ENCODE data around the gene PSME4. TPM values are rescaled to one million over a fixed set of nuclear protein-coding genes. Genes with fewer than 3 reads are reported as not detected.

The PSME4 gene, protein sequence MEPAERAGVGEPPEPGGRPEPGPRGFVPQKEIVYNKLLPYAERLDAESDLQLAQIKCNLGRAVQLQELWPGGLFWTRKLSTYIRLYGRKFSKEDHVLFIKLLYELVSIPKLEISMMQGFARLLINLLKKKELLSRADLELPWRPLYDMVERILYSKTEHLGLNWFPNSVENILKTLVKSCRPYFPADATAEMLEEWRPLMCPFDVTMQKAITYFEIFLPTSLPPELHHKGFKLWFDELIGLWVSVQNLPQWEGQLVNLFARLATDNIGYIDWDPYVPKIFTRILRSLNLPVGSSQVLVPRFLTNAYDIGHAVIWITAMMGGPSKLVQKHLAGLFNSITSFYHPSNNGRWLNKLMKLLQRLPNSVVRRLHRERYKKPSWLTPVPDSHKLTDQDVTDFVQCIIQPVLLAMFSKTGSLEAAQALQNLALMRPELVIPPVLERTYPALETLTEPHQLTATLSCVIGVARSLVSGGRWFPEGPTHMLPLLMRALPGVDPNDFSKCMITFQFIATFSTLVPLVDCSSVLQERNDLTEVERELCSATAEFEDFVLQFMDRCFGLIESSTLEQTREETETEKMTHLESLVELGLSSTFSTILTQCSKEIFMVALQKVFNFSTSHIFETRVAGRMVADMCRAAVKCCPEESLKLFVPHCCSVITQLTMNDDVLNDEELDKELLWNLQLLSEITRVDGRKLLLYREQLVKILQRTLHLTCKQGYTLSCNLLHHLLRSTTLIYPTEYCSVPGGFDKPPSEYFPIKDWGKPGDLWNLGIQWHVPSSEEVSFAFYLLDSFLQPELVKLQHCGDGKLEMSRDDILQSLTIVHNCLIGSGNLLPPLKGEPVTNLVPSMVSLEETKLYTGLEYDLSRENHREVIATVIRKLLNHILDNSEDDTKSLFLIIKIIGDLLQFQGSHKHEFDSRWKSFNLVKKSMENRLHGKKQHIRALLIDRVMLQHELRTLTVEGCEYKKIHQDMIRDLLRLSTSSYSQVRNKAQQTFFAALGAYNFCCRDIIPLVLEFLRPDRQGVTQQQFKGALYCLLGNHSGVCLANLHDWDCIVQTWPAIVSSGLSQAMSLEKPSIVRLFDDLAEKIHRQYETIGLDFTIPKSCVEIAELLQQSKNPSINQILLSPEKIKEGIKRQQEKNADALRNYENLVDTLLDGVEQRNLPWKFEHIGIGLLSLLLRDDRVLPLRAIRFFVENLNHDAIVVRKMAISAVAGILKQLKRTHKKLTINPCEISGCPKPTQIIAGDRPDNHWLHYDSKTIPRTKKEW (N-terminal part only)
- 38.8 to 43.5 TPM (median 39.5 TPM) in 5 replicates for total RNA-seq (2022; extraction: Qiagen RNA extraction)

DNA sequence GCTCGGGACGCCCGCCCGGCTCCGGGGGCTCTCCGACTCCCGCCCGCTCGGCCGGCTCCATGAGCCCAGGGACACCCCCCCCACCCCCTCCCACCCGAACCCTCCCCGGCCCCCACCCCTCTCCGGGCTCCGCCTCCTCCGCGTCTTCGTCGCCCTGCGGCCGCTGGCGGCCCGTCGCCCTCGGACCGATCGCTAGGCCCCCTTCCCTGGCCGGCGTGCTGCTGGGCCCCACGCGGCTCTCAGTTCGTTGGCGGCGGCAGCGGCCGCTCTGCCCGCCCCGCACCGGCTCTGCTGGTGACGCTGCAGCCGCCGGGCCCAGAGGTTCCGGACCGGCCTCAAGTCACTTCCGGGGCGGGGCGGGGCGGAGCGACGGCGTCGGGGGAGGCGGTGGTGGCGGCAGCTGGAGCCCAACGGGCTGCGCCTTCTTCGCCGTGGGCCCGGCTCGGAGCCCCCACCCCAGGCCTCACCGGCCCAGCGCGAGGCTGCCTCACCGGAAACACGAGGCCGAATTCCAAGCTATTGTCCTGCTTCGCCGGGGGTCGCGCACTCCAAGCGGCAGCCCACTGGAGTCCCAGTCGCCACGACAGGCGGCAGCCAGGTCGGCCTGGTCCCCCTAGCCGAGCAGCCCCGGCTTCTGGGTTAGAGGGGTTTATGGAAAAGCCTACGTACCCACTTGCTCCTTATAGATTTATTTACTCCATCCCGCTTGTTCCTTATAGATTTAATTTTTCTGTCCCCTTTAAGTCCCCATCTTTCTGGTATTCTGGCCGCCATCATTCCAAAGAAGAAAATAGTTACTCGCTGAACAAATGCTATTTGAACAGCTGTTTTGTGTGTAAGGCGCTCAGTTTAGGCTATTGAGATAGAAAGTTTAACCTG, at the start of gene PSME4:
Gene PSME4 (minus strand): TSS at position 270 of the 879 bp plus-strand sequence. CDS start 209 bp downstream, at position 61.

DNA sequence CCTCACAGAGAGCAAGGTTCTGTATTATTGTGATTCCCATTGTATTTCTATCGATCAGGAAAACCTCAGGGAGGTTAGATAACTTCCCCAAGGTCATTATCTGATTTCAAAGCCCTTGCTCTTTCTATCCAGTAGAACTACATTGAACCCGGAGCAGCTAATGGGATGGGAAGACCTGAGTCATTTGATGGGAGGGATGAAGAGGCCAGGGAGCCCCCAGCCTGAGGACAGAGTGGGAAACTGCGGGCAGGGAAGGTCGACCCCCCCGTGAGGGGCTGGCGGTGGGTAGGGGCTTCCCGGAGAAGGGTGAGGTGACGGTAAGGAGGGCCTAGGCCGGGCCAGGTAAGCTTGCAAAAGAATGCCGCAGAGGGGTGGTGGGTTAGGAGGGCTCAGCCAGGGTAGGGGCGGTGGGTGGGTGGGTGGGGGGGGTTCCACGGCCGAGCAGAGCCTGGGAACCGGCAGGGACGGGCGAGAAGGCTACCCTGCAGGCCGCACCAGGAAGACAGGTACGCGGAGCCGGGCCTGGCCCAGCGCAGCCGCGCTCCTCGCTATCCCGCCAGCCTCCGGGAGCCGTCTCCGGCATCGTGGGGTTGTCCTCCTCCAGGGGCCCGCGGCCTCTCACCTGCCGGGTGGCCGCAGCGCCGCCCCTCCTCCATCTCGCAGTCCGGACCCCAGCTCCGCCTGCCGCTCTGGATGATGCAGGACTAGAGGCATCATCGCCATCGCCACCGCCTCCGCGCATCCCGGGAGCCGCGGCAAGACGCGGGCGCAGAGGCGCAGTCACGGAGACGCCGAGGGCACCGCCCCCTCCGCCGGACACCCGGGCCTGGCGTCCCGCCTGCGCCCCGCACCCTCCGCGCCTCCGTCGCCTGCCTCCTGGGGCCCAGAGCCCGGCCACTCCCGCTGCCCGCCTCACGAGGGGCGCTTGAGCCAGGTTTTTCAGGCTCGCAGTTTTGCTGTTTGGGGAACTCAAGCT, 111.3 kb downstream of the PSME4 start, which contains the start of gene GPR75:
Gene GPR75 (minus strand): TSS at position 762 of the 976 bp plus-strand sequence. CDS start 5,211 bp downstream, outside the sequence.

Other genes starting within 250 kb of the PSME4 start
- 12.1 to 16.7 TPM (median 13.0 TPM) in 5 replicates for gene CHAC2, start 203.2 kb downstream of the PSME4 start, total RNA-seq (2022; extraction: Qiagen RNA extraction)
- gene ASB3, start 184.0 kb downstream of the PSME4 start, total RNA-seq (2022; extraction: Qiagen RNA extraction), result 11.5 to 14.0 TPM (median 12.8 TPM) in 5 replicates
- 51.3 to 67.2 TPM (median 58.3 TPM) in 5 replicates for gene ERLEC1, start 183.9 kb downstream of the PSME4 start, total RNA-seq (2022; extraction: Qiagen RNA extraction)
- 1.3 to 1.8 TPM (median 1.5 TPM) in 5 replicates for gene GPR75, start 111.0 kb downstream of the PSME4 start, total RNA-seq (2022; extraction: Qiagen RNA extraction)
- 7.6 to 8.3 TPM (median 7.8 TPM) in 5 replicates for gene ACYP2, start 144.6 kb upstream of the PSME4 start, total RNA-seq (2022; extraction: Qiagen RNA extraction)

Data from A549 treated with CORT108297 at 1 μM for 4 hours (cell line).